ENCODE measurements around the gene GIGYF1.

DNA sequence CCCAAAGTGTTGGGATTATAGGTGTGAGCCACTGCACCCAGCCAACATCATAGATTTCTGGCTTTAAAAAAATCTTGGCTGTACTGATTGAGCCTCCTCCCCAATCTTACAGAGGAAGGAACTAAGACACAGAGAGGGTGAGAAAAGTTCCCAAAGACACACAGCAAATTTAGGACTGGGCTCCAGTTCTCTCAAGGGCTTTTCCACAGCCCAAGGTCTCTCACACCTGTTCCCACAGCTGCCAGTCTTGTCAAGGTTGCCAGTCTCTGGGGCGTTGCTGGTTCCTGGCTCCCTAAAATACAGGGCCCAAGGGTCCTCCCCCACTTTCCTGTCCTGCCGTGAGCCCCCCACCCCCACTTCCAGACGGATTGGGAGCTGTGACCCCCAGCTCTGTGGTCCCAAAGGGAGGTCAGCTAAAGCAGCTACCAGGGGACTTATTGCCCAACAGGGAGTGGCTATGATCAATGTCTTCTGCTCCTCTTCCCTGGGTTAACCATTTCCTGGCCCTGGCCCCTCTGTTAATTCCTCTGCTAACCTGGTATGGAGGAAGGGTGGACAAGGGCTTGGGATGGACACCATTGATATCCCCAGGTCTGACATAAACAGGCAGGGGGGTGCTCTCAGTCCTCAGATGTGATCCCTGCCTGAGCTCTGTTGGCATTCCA, 36.2 kb upstream of the GIGYF1 start:
- no peak for TF ChIP-seq CTCF (IDR thresholded peaks at IDR 0.05)
- TF ChIP-seq EP300 (IDR thresholded peaks at IDR 0.05), result no peak
- TF ChIP-seq POLR2A (IDR thresholded peaks at IDR 0.05), result no peak
